ENCODE results near the gene RAB40C. TPM values are rescaled to one million over a fixed set of nuclear protein-coding genes. Genes with fewer than 3 reads are reported as not detected.
A peak's percentile ranks its signal among the peaks of the same experiment; 100 is the strongest.

RAB40C gene
- total and polyA plus RNA-seq, 7 donors: 16.8 to 41.2 (median 28.8) TPM

- TF ChIP-seq CTCF (IDR thresholded peaks at IDR 0.05): no peak
- TF ChIP-seq POLR2A (IDR thresholded peaks at IDR 0.05): no peak
- no peak for TF ChIP-seq EP300 (IDR thresholded peaks at IDR 0.05)
- TF ChIP-seq POLR2AphosphoS5 (IDR thresholded peaks at IDR 0.05): no peak
- Histone ChIP-seq H3K4me1 (peaks cover 0 to 55% (median 44%) of the 10 kb centered on the region in 4 donors), H3K9me3 (no peaks in the 10 kb centered on the region), H3K4me3 (no peak within 1 kb of the TSS), H3K36me3 (peaks cover 0 to 41% (median 19%) of the 10 kb centered on the region in 4 donors), H3K27me3 (peaks cover 0 to 13% (median 0%) of the 10 kb centered on the region in 3 donors), H3K27ac (peak within 1 kb of the TSS in 1 of 4 donors; percentile 2)
- no peak for DNase-seq
- 4% methylated on average over 23 of the region's 23 CpGs for WGBS, 2 donors
- intact Hi-C loops (cut with DNase I): no loop called here
Observed at GRCh38 chr16:630815-631405, 41.0 kb downstream of the RAB40C start, which contains the start of gene WFIKKN1. TSS of gene WFIKKN1 (plus strand) at chr16:630985. CDS start at chr16:631254, 269 bp downstream.

- no peak for DNase-seq
- 50 to 67% methylated on average over 9 of the region's 9 CpGs for WGBS, 2 donors
- Histone ChIP-seq H3K4me3 (no peak overlapping the region), H3K36me3 (peaks cover 0 to 35% (median 16%) of the 10 kb centered on the region in 4 donors), H3K27me3 (peaks cover 0 to 13% (median 0%) of the 10 kb centered on the region in 3 donors), H3K27ac (no peak overlapping the region), H3K4me1 (peaks cover 0 to 49% (median 40%) of the 10 kb centered on the region in 4 donors), H3K9me3 (no peaks in the 10 kb centered on the region)
- intact Hi-C loops (cut with DNase I): no loop called here
- TF ChIP-seq POLR2A (IDR thresholded peaks at IDR 0.05) (no peak), CTCF (IDR thresholded peaks at IDR 0.05) (no peak), POLR2AphosphoS5 (IDR thresholded peaks at IDR 0.05) (no peak), EP300 (IDR thresholded peaks at IDR 0.05) (no peak)
Observed at GRCh38 chr16:631808-632358, 42.0 kb downstream of the RAB40C start.

GRCh38 chr16:632486-633335 is 42.8 kb downstream of the RAB40C start:
- intact Hi-C loops (cut with DNase I): no loop called here
- Histone ChIP-seq H3K4me3 (no peak overlapping the region), H3K27ac (no peak overlapping the region), H3K4me1 (peaks cover 0 to 48% (median 40%) of the 10 kb centered on the region in 4 donors), H3K36me3 (peaks cover 0 to 27% (median 14%) of the 10 kb centered on the region in 4 donors), H3K27me3 (peaks cover 0 to 13% (median 0%) of the 10 kb centered on the region in 3 donors), H3K9me3 (no peaks in the 10 kb centered on the region)
- no peak for TF ChIP-seq CTCF (IDR thresholded peaks at IDR 0.05)
- TF ChIP-seq POLR2A (IDR thresholded peaks at IDR 0.05): no peak
- no peak for TF ChIP-seq EP300 (IDR thresholded peaks at IDR 0.05)
- no peak for TF ChIP-seq POLR2AphosphoS5 (IDR thresholded peaks at IDR 0.05)
- 94 to 96% methylated on average over 67 of the region's 67 CpGs for WGBS, 2 donors
- no peak for DNase-seq

GRCh38 chr16:633336-634050 is 43.6 kb downstream of the RAB40C start:
- TF ChIP-seq CTCF (IDR thresholded peaks at IDR 0.05) (no peak), POLR2AphosphoS5 (IDR thresholded peaks at IDR 0.05) (no peak), EP300 (IDR thresholded peaks at IDR 0.05) (no peak), POLR2A (IDR thresholded peaks at IDR 0.05) (no peak)
- WGBS, 2 donors: 97% methylated on average over 74 of the region's 74 CpGs
- Histone ChIP-seq H3K9me3 (no peaks in the 10 kb centered on the region), H3K27ac (no peak overlapping the region), H3K4me3 (no peak overlapping the region), H3K27me3 (peaks cover 0 to 13% (median 0%) of the 10 kb centered on the region in 3 donors), H3K4me1 (peaks cover 0 to 53% (median 46%) of the 10 kb centered on the region in 4 donors), H3K36me3 (peaks cover 0 to 22% (median 13%) of the 10 kb centered on the region in 4 donors)
- DNase-seq: no peak
- intact Hi-C loops (cut with DNase I): no loop called here

All from sigmoid colon (tissue), 7 donors.